Mucosa of descending colon (tissue), 3 donors: ENCODE data around the gene AKAP13. TPM values are rescaled to one million over a fixed set of nuclear protein-coding genes. Genes with fewer than 3 reads are reported as not detected.
"Not testable (repeated sequence)": the region's sequence is repeated elsewhere in the genome, so short reads cannot be mapped to it uniquely, and the experiment has no call there.

Experiments
- ATAC-seq: fragments of 200-7000 bp; cut with Tn5 transposase; one replicate; pipeline ENCODE4 v1.9.1; 2020; ENCODE audit warnings: mild to moderate bottlenecking, moderate library complexity
- DNase-seq, 3 donors: peaks; one replicate each; pipeline ENCODE4 v3.0.0-alpha.2; 2020
- H3K36me3 ChIP-seq: fragments of 200-600 bp; one replicate; pipeline ENCODE4 v1.8.0; 2021; ENCODE audit warnings: low read depth, mild to moderate bottlenecking
- H3K4me1 ChIP-seq: fragments of 200-600 bp; one replicate; pipeline ENCODE4 v1.8.0; 2021; ENCODE audit warnings: low read depth, mild to moderate bottlenecking
- H3K4me3 ChIP-seq: fragments of 200-600 bp; one replicate; pipeline ENCODE4 v1.8.0; 2021; ENCODE audit warnings: mild to moderate bottlenecking
- H3K9me3 ChIP-seq: fragments of 200-600 bp; one replicate; pipeline ENCODE4 v1.8.0; 2021; ENCODE audit warnings: mild to moderate bottlenecking
- intact Hi-C, 2 donors: fragments of 100-400 bp; cut with DNase I in 1 of 2; cut with micrococcal nuclease in 1 of 2; formaldehyde crosslinking; loops; one replicate each; pipeline versions ENCODE4 v1.11.0 to v1.11.1; 2022; cut with DNase I, micrococcal nuclease
- total RNA-seq, 3 donors: library from RNA; stranded (reverse); fragmentation: NEBNext Ultra II Directional in 2 of 3; extraction: Animal tissue kit (Norgen Biotek cat#: 25700) in 2 of 3; gene quantifications; one replicate each; pipeline versions ENCODE4 v1.2.1 to v1.2.4, GENCODE V29; 2021 to 2023
- TF ChIP-seq, protein P1 (sequence below): fragments of 200-600 bp; IDR thresholded peaks from one replicate; pipeline ENCODE4 v1.8.0; 2022; ENCODE audit warnings: antibody characterized with exemption, mild to moderate bottlenecking
- donor health status: DM: no; HTN: no; CAD: no; lungs with moderate emphysema.
- donor health status: DM: no; HTN: no; CAD: no.
- donor health status: DM: no; HTN: yes; CAD: no.

AKAP13 gene
- total RNA-seq, 3 donors from 2014 or later: 141 to 173 (median 150) TPM

DNA sequence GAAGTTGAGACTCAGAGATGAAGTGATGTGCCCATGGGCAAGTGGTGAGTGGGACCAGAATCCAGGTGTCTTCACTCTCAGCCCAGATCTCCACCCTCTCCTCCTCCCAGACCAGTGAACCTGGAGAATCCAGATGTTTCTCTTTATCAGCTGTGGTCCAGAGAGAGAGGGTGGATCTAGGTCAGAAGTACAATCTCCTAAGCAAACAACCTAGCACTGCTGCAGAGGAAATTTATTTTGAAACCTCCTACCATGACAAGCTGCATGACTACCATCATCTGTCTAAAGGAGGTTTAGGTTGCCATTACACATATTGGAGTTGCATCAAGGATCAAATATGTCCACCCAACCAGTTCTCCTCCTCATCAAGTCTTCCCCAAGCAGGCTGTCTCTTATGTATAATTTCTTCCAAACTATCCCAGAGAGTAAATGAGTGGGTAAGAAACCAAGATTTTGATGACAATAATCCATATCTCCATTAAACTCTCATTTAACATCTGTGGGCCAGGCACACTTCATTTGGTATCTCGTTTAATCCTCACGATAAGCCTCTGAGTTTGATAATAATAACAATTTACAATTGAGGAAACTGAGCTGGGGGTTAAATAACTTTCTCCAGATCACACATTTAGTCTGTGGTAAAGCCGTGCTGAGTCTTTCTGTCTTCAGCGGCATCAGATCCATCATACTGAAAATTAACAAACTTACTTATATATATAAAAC, 35.0 kb upstream of the AKAP13 start:
- ATAC-seq: peak; percentile 53
- peaks cover 11% of the 10 kb centered on the region for H3K4me1 ChIP-seq

DNA sequence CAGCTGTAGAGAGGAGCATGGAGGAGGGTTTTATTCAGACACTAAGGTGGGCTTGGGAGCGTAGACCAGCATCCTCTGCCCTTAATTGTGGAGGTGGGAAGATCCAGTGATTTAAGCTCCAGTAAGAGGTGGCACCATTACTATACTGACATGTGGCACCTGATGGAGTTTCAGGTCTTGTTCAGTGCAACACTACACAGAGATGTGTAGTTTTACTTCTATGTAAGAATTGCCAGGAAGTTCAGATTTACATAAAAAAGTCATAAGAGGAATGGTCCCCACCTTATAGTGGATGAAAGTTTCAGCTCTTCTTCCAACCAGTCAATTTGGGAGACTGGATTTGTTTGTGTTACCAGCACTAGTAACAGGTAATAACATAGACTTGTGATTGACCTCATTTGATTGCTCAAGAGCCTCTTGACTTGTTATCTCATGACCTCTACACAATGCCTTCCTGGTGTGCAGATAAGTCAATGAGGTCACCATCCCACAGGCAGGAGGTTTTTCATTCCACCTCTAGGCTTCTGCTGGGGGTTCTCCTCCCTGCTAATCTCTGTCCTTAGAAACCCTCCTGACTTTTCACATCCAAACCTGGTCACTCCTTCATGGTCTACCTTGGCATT, 33.8 kb upstream of the AKAP13 start:
- H3K9me3 ChIP-seq, H3K4me1 ChIP-seq, H3K36me3 ChIP-seq, intact Hi-C loops, H3K4me3 ChIP-seq, DNase-seq: not testable (repeated sequence)
- peak; percentile 71 for ATAC-seq

More for the DNA sequence above, 35.0 kb upstream of the AKAP13 start:
- DNase-seq, intact Hi-C loops, H3K4me3 ChIP-seq, H3K9me3 ChIP-seq, H3K36me3 ChIP-seq: not testable (repeated sequence)

DNA sequence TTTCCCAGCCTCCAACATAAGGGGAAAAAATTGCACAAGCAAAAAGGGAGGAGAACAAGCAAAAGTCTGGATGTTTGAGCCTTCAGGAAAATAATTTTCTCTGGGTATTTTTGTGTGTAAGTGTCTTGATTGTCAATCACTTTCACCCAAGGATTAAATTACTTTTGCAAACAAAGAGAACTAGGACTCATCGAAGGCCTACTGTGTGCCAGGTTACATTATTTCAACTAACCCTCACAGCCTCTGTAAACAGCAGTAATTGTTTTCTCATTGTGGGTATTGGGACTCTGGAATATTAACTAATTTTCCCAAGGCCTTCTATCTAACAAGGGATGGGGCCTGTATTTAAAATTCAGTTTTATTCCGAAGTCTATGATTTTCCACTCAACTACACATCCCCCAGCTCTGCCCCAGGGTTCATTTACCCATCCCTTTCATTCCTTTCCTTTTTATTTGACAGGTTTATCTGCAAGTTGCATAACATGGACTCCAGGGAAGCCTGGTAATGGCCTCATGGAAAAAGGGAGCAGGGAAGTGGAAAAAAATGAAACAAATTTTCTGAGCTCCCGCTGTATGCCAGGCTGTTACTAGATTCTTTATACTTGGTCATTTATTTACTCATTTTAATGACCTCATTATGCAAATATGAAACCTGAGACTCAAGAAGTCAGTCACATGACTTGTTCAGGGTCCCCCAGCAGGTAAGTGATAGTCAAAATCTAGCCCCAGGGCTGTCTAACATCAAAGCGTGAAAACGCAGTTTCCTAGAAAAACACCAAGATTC, 32.9 kb upstream of the AKAP13 start:
- H3K36me3 ChIP-seq, DNase-seq, H3K9me3 ChIP-seq, H3K4me3 ChIP-seq, intact Hi-C loops, ATAC-seq, H3K4me1 ChIP-seq: not testable (repeated sequence)

DNA sequence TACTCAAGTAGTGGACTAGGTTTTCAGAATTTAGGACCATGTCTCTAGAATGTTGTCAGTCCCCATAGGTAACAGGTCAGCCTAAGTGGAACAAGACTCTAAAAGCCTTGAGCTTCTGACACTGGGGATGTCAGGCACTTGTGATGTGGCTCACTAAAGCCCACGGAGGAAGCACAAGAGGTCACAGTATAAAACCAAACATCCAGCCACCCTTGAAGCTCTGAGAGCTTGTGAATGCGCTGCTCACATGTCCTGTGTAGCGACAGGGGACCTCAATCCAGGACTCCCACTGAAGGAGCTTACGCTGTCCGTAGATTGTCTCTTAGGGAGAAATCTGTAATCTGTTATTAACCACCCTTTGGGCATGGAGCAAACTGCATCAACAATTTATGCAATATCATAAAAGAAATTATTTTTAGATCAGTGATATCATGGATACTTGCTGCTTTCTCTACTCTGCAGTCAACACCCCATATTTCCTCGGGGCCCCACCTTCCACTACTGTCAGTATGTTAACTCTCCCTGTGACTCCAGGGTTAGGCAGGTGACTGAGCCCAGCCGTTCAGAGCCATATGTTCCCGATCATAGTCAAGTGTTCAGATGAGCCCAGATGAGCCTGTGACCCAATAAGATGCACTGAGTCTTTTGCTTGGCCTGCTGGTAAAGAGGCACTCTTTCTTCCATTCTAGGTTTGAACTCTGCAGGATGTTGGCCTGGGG, 32.2 kb upstream of the AKAP13 start:
- H3K4me3 ChIP-seq, H3K9me3 ChIP-seq, DNase-seq, H3K4me1 ChIP-seq, intact Hi-C loops, ATAC-seq, H3K36me3 ChIP-seq: not testable (repeated sequence)

DNA sequence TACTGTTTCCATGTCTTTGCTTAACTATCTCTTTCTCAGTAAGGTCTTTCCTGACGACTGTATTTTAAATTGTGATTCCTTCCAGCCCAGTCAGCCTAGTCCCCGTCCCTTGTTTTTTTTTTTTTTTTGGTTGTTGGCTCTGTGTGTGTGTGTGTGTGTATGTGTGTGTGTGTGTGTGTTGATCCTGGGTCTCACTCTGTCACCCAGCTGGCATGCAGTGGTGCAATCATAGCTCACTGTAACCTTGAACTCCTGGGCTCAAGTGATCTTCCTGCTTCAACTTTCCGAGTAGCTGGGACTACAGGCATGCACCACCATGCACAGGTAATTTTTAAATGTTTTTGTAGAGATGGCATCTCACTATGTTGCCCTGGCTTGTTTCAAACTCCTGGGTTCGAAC, 31.3 kb upstream of the AKAP13 start:
- ATAC-seq: peak; percentile 22
- H3K9me3 ChIP-seq, H3K36me3 ChIP-seq, DNase-seq, H3K4me1 ChIP-seq, H3K4me3 ChIP-seq, intact Hi-C loops: not testable (repeated sequence)

DNA sequence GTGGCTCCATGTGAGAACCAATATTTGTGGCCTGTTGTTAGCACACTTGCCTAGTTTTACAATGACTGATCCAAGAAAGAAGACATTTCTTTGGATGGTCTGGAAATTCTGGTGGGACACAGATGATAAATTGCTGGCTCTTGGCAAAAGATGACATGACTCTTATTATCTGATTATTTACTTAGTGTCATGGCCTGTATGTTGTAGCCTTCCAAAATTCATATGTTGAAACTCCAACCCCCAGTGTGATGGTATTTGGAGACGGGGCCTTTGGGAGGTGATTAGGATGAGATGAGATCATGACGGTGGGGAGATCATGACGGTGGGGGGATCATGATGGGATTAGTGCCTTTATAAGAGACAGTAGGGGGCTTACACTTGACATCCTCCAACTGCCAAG, 30.0 kb upstream of the AKAP13 start:
- Histone ChIP-seq H3K36me3 (no peaks in the 10 kb centered on the region), H3K4me1 (no peaks in the 10 kb centered on the region), H3K4me3 (no peak overlapping the region), H3K9me3 (no peaks in the 10 kb centered on the region)
- DNase-seq (no peak), ATAC-seq (no peak)
- TF ChIP-seq, protein P1, sequence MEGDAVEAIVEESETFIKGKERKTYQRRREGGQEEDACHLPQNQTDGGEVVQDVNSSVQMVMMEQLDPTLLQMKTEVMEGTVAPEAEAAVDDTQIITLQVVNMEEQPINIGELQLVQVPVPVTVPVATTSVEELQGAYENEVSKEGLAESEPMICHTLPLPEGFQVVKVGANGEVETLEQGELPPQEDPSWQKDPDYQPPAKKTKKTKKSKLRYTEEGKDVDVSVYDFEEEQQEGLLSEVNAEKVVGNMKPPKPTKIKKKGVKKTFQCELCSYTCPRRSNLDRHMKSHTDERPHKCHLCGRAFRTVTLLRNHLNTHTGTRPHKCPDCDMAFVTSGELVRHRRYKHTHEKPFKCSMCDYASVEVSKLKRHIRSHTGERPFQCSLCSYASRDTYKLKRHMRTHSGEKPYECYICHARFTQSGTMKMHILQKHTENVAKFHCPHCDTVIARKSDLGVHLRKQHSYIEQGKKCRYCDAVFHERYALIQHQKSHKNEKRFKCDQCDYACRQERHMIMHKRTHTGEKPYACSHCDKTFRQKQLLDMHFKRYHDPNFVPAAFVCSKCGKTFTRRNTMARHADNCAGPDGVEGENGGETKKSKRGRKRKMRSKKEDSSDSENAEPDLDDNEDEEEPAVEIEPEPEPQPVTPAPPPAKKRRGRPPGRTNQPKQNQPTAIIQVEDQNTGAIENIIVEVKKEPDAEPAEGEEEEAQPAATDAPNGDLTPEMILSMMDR: no peak
- intact Hi-C loops: no loop called here

DNA sequence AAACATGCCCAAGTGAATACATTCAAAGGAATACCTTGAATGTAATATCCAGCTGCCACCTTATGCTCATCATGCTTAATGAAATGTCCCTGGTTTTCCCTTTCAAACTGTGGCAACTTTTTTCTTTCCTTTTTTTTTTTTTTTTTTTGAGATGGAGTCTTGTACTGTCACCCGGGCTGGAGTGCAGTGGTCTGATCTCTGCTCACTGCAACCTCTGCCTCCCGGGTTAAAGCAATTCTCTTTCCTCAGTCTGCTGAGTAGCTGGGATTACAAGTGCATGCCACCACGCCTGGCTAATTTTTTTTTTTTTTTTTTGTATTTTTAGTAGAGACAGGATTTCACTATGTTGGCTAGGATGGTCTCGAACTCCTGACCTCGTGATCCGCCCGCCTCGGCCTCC, 28.9 kb upstream of the AKAP13 start:
- H3K4me3 ChIP-seq, intact Hi-C loops, DNase-seq: not testable (repeated sequence)

DNA sequence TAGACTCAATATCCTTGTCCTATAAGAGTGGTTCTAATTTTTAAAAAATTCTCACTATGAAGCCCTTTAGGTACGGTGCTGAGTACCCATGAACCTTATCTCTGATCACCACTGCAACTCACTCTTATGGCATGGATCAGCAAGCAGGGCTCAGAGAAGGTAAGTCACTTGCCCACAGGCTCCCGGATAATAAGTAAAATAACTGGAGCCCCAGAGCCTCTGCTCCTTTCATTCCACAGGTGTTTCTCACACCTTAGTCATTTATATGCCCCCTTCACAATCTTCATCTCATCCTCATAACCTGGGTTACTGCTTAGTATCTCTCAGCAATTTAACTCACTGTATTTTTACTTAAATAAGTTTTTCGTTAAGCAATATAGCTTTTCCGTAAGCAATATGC, 28.4 kb upstream of the AKAP13 start:
- Histone ChIP-seq H3K4me3 (no peak overlapping the region), H3K9me3 (no peaks in the 10 kb centered on the region), H3K36me3 (no peaks in the 10 kb centered on the region), H3K4me1 (peaks cover 2% of the 10 kb centered on the region)
- intact Hi-C loops: no loop called here
- ATAC-seq (no peak), DNase-seq (no peak)
- TF ChIP-seq, protein P1: no peak

More for the DNA sequence above, 28.9 kb upstream of the AKAP13 start:
- H3K4me1 ChIP-seq, H3K36me3 ChIP-seq, ATAC-seq, H3K9me3 ChIP-seq: not testable (repeated sequence)
